K562 (cell line): ENCODE data around the gene NIM1K.
"Not testable (repeated sequence)": the region's sequence is repeated elsewhere in the genome, so short reads cannot be mapped to it uniquely, and the experiment has no call there.

Experiments used
- CREB1 ChIP-seq, 2 experiments: sonication (generic) in 1 of 2; formaldehyde crosslinking in 1 of 2; IDR thresholded peaks; 2 replicates each; pipeline versions ENCODE4 v1.6.1 to v1.8.0; 2012 to 2022; ENCODE audit warnings: inconsistent platforms in 1 of 2, mild to moderate bottlenecking in 1 of 2, missing genetic modification reagents in 1 of 2, moderate library complexity in 1 of 2
- FOXP1 ChIP-seq: sonication (generic); formaldehyde crosslinking; IDR thresholded peaks from 2 replicates; pipeline ENCODE4 v1.8.0; 2022; ENCODE audit warnings: mild to moderate bottlenecking, missing genetic modification reagents
- HDAC6 ChIP-seq: IDR thresholded peaks from 2 replicates; pipeline ENCODE4 v1.6.1; 2012; ENCODE audit warnings: low read depth, mild to moderate bottlenecking, control low read depth, inconsistent platforms, low read length, moderate library complexity
- HSF4 ChIP-seq: fragments of 250-450 bp; sonication (Bioruptor Pico); IDR thresholded peaks from 2 replicates; pipeline ENCODE4 v2.1.2; 2022; ENCODE audit warnings: mild to moderate bottlenecking, moderate library complexity, borderline replicate concordance
- NFE2L1 ChIP-seq: fragments of 450-650 bp; IDR thresholded peaks from 2 replicates; pipeline ENCODE4 v1.6.1; 2016; ENCODE audit warnings: missing genetic modification characterization, low read depth, mild to moderate bottlenecking, missing compliant biosample characterization, moderate library complexity, borderline replicate concordance
- RCOR1 ChIP-seq, 2 experiments: IDR thresholded peaks; 2 replicates each; pipeline ENCODE4 v1.6.1; 2012; ENCODE audit warnings: low read depth in 2 of 2, low read length in 2 of 2, borderline replicate concordance in 1 of 2, improper control_type of control experiment in 1 of 2
- SP2 ChIP-seq: IDR thresholded peaks from 2 replicates; pipeline ENCODE4 v1.6.1; 2011; ENCODE audit warnings: mild to moderate bottlenecking, low read depth, low read length, moderate library complexity; ENCODE audit not compliant: poor library complexity, severe bottlenecking; ENCODE audit errors: extremely low read depth

- not testable (repeated sequence) for TF ChIP-seq RCOR1 (IDR thresholded peaks at IDR 0.05; ENCODE audit: borderline replicate concordance in 1 of 2, low read depth in 2 of 2, low read length in 2 of 2); FOXP1 (CRISPR knock-in tag); SP2; NFE2L1 (tag); HDAC6; CREB1 (IDR thresholded peaks at IDR 0.05); CREB1 (CRISPR knock-in tag; IDR thresholded peaks at IDR 0.05); HSF4 (CRISPR knock-in tag)
These were observed 8.9 kb upstream of the NIM1K start for GRCh38 chr5:43183101-43183500.
